ENCODE results near the gene LILRA6. TPM values are rescaled to one million over a fixed set of nuclear protein-coding genes. Genes with fewer than 3 reads are reported as not detected.

Gene LILRA6
- polyA plus RNA-seq, 1 donor from 2014 or later, result not detected

DNA sequence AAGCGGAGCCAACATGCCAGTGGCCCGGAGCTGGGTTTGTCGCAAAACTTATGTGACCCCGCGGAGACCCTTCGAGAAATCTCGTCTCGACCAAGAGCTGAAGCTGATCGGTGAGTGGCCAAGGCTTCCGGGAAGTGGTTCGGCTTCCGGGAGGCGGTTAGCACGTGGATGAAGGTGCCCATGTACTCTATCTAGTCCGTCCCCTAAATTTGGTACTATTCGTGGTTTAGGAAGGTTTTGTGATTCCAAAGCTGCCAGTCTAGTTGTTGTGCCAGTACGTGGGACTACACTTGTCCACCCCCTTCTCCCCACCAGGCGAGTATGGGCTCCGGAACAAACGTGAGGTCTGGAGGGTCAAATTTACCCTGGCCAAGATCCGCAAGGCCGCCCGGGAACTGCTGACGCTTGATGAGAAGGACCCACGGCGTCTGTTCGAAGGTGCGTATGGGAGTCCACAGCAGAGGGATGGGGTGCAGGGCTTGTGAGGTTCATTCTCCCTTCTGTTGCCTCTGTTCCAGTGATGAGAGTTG, 41.4 kb downstream of the LILRA6 start:
- H3K27me3 ChIP-seq (ENCODE audit: insufficient read depth, low read depth, low read length), result no peaks in the 10 kb centered on the region
- peak overlapping the region; percentile 80 for H3K4me3 ChIP-seq (ENCODE audit: low read length)
- H3F3A ChIP-seq (ENCODE audit: insufficient read depth, low read length, poor library complexity, severe bottlenecking), result no peaks in the 10 kb centered on the region
- peak overlapping the region; percentile 87 for H3K4me2 ChIP-seq (ENCODE audit: low read length)
- H4K20me1 ChIP-seq (ENCODE audit: insufficient read depth), result peaks cover 13% of the 10 kb centered on the region
- no peaks in the 10 kb centered on the region for H3K9me2 ChIP-seq (ENCODE audit: insufficient read depth, low read length)
- TF ChIP-seq EP300 (conservative IDR thresholded peaks at IDR 0.05; ENCODE audit: poor library complexity, severe bottlenecking), result no peak
- TF ChIP-seq RAD21 (conservative IDR thresholded peaks at IDR 0.05), result no peak
- TF ChIP-seq POLR2AphosphoS5 (IDR thresholded peaks at IDR 0.05), result no peak
- TF ChIP-seq MXI1 (conservative IDR thresholded peaks at IDR 0.05; ENCODE audit: poor library complexity, severe bottlenecking), result peak; percentile 82
- no peaks in the 10 kb centered on the region for H3K36me3 ChIP-seq (ENCODE audit: insufficient read depth, low read length)
- peak overlapping the region; percentile 98 for H3K27ac ChIP-seq (ENCODE audit: low read length)
- peak overlapping the region; percentile 69 for H2AFZ ChIP-seq (ENCODE audit: low read depth, low read length)
- H3K79me2 ChIP-seq (replicated peaks; ENCODE audit: insufficient read depth, low read length), result peaks cover 48% of the 10 kb centered on the region
- no peaks in the 10 kb centered on the region for H3K9me3 ChIP-seq (ENCODE audit: low read length)
- peak overlapping the region; percentile 86 for H3K9ac ChIP-seq (ENCODE audit: low read length)

DNA sequence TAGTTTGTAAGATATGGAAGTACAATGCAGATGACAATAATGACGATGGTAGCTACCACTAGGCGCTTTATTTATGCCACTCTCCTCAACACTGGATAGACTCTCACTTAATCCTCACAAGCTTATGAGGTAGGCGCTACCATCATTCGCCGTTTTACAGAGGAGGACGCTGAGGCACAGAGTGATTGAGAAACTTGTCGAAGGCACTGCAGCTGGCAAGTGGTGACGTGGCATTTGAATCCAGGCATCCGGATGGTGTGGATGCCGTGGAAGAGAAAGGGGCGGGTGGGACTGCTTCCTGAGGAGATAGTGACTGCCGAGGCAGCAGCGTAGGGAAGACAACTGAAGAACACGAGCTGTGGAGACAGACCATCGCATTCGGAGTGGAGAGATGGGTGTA, 43.2 kb downstream of the LILRA6 start:
- TF ChIP-seq TAF1 (IDR thresholded peaks at IDR 0.05; ENCODE audit: low read depth), result no peak
- TF ChIP-seq EZH2 (IDR thresholded peaks at IDR 0.05; ENCODE audit: borderline replicate concordance, insufficient read depth, low read length, poor library complexity, severe bottlenecking), result no peak
- no peak for TF ChIP-seq POLR2AphosphoS5 (IDR thresholded peaks at IDR 0.05)
- no peak for TF ChIP-seq RAD21 (conservative IDR thresholded peaks at IDR 0.05)
- no peak for TF ChIP-seq MXI1 (conservative IDR thresholded peaks at IDR 0.05; ENCODE audit: poor library complexity, severe bottlenecking)
- TF ChIP-seq CTCF (IDR thresholded peaks at IDR 0.05; ENCODE audit: poor library complexity, severe bottlenecking), result no peak
- TF ChIP-seq SMC3 (conservative IDR thresholded peaks at IDR 0.05; ENCODE audit: poor library complexity), result no peak
- no peak for TF ChIP-seq REST (IDR thresholded peaks at IDR 0.05; ENCODE audit: borderline replicate concordance)
- TF ChIP-seq EP300 (conservative IDR thresholded peaks at IDR 0.05; ENCODE audit: poor library complexity, severe bottlenecking), result no peak
- Histone ChIP-seq H3K4me3 (ENCODE audit: low read length) (no peak overlapping the region), H3K27me3 (ENCODE audit: insufficient read depth, low read depth, low read length) (no peaks in the 10 kb centered on the region), H3K27ac (ENCODE audit: low read length) (no peak overlapping the region), H3K36me3 (ENCODE audit: insufficient read depth, low read length) (no peaks in the 10 kb centered on the region), H4K20me1 (ENCODE audit: insufficient read depth) (peaks cover under 1% of the 10 kb centered on the region), H3K79me2 (replicated peaks; ENCODE audit: insufficient read depth, low read length) (peaks cover 35% of the 10 kb centered on the region), H2AFZ (ENCODE audit: low read depth, low read length) (no peak overlapping the region), H3F3A (ENCODE audit: insufficient read depth, low read length, poor library complexity, severe bottlenecking) (no peaks in the 10 kb centered on the region), H3K4me2 (ENCODE audit: low read length) (no peak overlapping the region), H3K9ac (ENCODE audit: low read length) (no peak overlapping the region), H3K9me3 (ENCODE audit: low read length) (no peaks in the 10 kb centered on the region), H3K9me2 (ENCODE audit: insufficient read depth, low read length) (no peaks in the 10 kb centered on the region)
